HG02852 (cell line): ENCODE data around the gene TMEM143.
A peak's percentile ranks its signal among the peaks of the same experiment; 100 is the strongest.
"Not testable (repeated sequence)": the region's sequence is repeated elsewhere in the genome, so short reads cannot be mapped to it uniquely, and the experiment has no call there.

Experiments
- ATAC-seq: cut with Tn5 transposase; IDR thresholded peaks from one replicate; pipeline ENCODE4 v1.9.1; 2021; ENCODE audit warnings: mild to moderate bottlenecking, moderate library complexity; ENCODE audit not compliant: unreplicated experiment

The TMEM143 gene

DNA sequence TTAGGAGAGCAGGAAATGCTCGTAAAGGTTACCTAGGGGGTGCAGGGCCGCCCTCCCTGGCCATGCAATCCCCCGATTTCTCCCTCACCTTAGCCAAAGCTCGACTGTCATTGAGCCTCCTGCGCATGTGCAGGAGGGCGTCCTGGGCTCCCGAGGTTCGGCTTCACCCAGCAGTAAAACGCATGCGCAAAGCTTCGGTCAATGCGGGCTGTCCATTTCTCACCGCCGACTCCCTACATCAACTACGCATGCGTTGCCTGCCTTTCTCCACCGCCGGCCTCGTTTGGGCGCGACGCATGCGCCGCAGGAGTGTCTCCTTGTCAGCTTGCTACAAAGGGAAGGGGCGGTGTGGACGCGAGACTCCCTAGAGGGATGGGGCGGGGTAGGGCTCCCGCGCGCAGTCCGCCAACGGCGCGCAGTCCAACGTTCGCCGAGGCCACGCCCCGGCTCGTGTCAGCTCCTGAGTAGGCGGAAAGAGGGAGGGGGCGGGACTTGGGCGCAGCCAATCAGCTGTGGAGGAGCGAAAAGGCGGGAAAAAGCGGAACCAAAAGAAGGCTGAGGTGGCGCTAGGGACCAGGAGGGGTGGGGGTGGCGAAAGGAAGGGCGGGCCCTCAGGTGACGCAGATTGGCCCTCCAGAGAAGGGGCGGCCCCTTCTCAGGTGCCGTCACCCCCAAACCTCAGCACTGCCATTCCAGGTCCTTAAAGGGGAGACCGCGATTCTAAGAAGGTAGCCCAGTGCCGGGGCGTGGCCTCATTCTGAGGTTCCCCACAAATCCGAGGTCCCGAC lies at the start of gene TMEM143, which contains the start of gene SYNGR4:
Gene TMEM143 (minus strand): TSS at position 131 of the 788 bp plus-strand sequence. CDS start 20 bp downstream, at position 111.
Gene SYNGR4 (plus strand): TSS at position 558 of the 788 bp plus-strand sequence. CDS start 1,476 bp downstream, outside the sequence.
- ATAC-seq, result peak; percentile 73

DNA sequence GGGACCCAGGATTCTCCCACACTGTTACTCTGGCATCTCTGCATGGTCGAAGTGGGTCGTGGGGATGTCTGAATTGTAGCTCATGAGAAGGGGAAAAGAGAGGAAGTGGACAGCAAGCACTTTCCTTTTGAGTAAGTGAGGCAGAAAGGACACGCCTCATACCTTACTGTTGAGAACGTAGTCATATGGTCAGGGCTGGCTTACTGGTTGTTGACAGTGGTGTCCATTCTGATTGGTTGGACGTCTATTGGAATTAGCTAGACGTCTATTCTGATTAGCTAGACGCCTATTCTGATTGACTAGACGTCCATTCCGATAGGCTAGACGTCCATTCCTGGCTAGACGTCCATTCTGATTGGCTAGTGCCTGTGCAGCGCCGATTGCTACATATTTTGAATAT lies 42.1 kb upstream of the TMEM143 start:
- no peak for ATAC-seq

DNA sequence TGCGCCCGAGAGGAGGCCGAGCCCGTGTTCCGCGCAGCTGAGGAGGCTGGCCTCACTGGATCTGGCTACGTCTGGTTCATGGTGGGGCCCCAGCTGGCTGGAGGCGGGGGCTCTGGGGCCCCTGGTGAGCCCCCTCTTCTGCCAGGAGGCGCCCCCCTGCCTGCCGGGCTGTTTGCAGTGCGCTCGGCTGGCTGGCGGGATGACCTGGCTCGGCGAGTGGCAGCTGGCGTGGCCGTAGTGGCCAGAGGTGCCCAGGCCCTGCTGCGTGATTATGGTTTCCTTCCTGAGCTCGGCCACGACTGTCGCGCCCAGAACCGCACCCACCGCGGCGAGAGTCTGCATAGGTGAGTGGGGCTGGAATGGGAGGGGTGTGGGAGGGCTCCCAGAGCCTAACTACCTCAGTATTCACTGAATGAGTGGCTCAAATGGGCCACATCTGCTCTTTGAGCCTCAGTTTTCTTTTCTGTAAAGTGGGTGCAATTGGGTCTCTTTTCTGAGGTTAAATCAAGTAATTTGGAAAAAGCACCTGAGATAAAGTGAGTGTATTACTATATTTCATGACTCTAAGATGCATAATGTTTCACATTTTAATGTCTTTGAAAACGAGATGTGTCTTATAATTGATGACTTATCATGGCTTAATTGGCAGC lies 41.4 kb upstream of the TMEM143 start:
- no peak for ATAC-seq

GRCh38 chr19:48403606-48404005 lies 39.9 kb upstream of the TMEM143 start:
- no peak for ATAC-seq

DNA sequence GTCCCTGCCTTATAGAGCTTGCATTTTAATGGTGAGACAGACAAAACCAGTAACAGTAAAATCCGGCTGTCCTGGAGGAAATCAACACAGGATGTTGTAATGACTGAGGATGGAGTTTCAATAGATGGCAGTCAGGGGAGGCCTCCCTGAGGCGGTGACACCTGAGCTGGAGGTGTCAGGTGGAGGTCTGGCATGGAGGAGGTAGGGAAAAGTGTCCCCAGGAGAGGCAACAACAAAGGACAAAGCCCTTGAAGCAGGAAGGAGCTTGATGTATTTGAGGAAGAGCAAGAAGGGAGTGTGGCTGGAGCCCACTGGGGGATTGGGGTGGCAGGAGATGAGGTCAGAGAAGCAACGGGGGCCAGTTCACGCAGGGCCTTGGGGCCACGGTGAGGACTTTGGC lies 37.5 kb upstream of the TMEM143 start:
- ATAC-seq, result no peak

GRCh38 chr19:48400018-48400742 lies 36.4 kb upstream of the TMEM143 start:
- ATAC-seq, result no peak

- ATAC-seq, result peak; percentile 54
Observed at GRCh38 chr19:48398375-48399235, 34.9 kb upstream of the TMEM143 start.

DNA sequence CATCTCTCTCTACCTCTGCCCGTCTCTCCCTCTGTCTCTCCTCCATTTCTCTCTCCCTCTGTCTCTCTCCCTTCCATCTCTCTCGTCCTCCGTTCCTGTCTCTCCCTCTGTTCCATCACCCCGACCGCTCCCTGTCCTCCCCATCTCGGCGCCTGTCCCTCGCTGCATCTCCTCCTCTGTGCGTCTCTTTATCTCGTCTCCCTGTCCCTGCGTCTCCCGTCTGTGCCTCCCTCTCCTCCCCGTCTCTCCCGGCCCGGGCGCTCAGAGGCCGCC lies 34.3 kb upstream of the TMEM143 start:
- no peak for ATAC-seq

GRCh38 chr19:48397263-48398101 lies 33.7 kb upstream of the TMEM143 start:
- ATAC-seq, result no peak

GRCh38 chr19:48396824-48397176 lies 33.1 kb upstream of the TMEM143 start:
- ATAC-seq, result no peak

DNA sequence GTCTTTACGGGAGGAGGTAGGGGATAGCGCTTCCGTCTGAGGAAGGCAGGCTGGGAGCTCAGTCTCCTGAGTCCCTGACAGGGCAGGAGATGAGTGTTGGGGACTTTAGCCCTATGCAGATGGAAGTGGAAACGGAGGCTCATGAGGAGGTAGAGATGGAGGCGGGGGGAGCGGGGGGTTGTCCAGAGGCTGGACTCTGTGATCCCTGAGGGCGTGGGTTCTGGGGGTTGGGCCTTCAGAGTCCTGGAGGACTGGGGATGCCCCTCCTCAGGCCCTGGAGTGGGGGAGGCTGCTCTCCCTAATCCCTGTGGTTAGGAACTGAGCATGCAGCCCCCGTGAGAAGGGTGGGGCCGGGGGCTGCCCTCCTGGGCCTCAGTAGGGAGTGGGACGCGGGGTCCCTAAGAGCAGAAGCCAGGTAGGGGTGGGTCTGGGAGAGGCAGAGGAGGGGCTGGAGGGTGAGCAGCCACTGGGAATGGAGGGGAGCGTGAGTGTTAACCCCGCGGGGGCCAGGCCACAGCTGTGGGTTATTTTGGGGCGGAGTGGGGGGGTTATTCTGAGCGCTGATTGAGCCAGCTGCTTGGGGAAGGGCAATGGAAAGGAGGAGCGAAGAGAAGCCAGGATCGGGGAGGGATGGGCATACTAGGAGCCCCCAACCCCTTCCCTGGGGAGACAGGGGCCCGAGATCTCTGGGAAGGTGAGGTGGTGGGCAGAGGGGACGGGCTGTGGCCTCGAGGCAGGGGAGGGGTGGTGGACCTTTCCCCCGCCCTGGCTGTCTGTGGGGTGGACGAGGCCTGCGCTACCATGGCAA lies 32.5 kb upstream of the TMEM143 start:
- ATAC-seq, result no peak

DNA sequence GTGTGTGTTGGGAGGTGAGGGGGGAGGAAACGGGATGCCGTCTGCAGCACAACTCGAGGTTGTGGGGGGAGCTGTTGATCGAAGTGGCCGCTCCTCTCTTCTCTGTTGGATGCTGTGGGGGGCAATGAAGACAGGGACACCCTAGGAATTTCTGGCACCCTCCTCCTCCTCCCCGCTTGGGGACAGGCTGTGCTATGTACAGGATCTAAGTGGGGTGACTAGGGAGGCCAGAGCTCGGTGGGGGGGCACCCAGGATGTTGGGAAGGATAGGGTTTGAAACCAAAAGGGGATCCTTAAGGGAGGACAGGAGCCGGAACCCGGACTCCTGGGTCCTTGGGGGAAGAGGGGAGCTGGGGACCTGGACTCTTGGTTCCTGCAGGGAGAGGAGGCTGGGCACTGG lies 31.8 kb upstream of the TMEM143 start:
- ATAC-seq, result no peak

GRCh38 chr19:48395170-48395455 lies 31.4 kb upstream of the TMEM143 start:
- no peak for ATAC-seq

- no peak for ATAC-seq
Observed at GRCh38 chr19:48394331-48395169, 30.8 kb upstream of the TMEM143 start.

DNA sequence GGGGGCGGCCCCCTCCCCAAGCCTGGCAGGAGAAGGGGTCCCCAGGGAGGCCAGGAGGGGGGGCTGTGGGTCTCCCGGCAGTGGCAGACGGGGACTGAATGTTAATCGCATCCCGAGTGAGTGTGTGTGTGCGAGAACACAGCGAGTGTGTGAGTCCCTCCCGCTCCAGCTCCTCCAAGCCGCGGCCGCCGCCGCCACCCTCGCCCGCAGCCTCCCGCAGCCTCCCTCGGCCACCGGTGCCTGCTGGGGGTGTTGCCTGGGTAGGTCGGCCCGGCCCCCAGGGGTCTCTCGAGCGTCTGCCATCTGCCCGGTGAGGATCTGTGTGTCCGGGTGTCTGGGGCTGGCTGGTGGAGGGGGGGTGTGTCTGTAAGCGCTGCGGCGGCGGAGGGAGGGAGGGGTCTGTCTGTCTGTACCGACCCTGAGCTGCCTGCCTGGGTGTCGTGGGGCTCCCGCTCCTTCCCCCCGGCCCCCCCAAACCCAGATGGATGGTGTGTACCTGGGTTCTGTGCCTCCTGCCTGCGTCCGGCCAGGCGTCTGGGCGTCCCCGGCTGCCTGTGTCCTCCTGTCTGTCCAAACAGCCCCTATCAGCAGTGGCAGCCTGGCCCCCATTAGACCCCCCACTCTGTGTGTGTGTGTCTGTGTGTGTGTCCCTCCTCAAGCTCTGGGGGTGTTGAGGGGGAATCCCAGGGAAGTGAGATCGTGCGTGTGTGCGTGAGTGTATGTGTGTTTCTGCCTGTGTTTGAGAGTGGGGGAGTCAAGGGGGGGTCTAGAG lies 30.0 kb upstream of the TMEM143 start, which contains the start of gene GRIN2D:
Gene GRIN2D (plus strand): TSS at position 110 of the 772 bp plus-strand sequence. CDS start 4,725 bp downstream, outside the sequence.
- no peak for ATAC-seq

DNA sequence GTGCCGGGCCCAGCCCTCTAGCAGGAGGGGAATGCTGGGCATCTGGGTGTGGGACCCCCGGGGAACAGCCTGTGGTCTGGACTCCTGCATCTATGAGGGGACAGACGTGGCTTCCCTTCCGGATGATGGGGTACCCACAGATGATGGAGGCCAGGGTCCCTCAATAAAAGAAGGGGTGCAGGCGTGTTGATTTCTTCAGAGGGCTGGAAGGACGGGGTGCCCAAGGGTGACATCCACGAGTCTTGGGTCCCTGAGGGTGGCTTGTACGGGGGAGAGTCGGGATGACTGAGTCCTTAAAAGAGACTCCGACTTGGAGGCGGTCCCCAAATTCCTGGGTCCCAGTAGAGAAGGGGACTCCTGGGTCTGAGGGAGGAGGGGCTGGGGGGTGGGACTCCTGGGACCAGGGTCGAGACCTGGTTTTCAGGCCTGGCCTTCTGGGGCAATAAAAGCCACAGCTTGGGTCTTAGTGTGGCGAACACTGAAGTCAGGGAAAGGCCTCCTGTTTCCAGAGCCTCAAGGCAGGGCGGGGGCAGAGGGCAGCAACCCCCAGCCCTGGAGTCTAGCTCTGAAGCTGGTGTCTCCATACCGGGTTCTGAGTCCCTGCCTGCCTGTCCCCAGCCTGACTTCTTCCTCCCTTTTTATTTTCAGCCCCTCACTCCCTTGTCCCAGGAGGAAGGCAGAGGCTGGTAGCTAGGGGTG lies 29.3 kb upstream of the TMEM143 start:
- no peak for ATAC-seq

DNA sequence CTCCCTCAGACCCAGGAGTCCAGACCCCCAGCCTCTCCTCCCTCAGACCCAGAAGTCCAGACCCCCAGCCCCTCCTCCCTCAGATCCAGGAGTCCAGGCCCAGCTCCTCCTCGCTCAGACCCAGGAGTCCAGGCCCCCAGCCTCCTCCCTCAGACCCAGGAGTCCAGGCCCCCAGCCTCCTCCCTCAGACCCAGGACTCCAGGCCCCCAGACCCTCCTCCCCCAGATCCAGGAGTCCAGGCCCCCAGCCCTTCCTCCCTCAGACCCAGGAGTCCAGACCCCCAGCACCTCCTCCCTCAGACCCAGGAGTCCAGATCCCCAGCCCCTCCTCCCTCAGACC lies 28.2 kb upstream of the TMEM143 start:
- ATAC-seq, result not testable (repeated sequence)
